RCC 7860 (cell line): ENCODE results near the gene TNF.
A peak's percentile ranks its signal among the peaks of the same experiment; 100 is the strongest.

ENCODE experiments used
- DNase-seq: peaks from one replicate; pipeline ENCODE4 v3.0.0-alpha.2; 2015; ENCODE audit warnings: low spot score
- FAIRE-seq: peaks from 2 replicates; lab custom pipeline; 2012; peaks lifted over from hg19 to GRCh38; lab: Jason Lieb, UNC

TNF gene

DNA sequence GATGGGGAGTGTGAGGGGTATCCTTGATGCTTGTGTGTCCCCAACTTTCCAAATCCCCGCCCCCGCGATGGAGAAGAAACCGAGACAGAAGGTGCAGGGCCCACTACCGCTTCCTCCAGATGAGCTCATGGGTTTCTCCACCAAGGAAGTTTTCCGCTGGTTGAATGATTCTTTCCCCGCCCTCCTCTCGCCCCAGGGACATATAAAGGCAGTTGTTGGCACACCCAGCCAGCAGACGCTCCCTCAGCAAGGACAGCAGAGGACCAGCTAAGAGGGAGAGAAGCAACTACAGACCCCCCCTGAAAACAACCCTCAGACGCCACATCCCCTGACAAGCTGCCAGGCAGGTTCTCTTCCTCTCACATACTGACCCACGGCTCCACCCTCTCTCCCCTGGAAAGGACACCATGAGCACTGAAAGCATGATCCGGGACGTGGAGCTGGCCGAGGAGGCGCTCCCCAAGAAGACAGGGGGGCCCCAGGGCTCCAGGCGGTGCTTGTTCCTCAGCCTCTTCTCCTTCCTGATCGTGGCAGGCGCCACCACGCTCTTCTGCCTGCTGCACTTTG lies at the start of gene TNF:
TSS of gene TNF (plus strand) at position 231 of the 567 bp plus-strand sequence. CDS start at position 408, 177 bp downstream.
- DNase-seq = peak; percentile 37
- FAIRE-seq = no peak

DNA sequence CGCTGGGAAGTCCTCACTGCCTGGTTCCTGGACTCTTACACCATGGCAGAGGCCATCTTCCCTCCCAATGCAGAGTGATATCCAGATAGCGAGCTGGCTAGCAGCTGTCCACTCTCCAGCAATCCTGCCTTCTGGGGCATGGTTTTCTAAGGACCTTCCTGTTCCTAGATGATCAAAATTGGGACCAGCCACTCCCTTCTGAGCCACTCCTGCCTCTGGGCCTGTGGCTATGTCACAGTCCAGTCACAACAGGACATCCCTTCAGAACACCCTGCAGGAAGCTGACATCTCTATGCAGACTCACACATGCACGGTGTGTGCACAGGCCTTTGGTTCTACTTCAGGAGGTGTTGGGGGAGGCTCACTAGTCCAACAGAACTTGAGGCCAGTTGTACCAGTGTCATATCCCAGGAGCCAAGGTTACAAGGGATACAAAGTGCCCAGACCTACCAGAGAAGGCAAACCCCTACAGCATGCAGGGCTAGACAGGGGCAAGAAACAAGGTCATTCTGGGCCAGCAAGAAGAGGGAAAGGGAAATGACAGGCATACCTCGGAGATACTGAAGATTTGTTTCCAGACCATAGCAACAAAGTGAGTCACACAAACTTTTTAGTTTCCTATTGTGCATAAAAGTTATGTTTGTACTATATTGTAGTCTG lies 49.3 kb upstream of the TNF start:
- FAIRE-seq = no peak
- DNase-seq = no peak

DNA sequence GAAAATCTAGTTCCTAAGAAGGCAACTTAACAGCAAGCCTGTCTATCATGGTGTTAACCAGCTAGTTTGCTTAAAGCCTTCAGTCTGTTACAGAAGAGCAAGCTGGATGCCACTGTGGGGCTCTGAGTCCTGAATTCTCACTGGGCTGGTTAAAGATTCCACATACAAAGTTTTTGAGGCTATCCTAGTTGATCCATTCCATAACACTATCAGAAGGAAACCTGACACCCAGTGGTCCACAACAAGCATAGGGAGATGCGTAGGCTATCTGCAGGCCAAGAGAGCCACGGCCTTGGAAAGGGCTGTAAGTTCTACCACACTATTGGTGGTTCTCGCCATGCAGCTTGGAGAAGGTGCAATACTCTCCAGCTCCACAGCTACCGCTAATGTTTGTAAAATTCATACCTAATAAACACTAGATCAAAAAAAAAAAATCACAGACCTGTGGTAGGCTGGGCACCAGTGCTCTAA lies 47.0 kb upstream of the TNF start:
- no peak for FAIRE-seq
- DNase-seq = no peak

DNA sequence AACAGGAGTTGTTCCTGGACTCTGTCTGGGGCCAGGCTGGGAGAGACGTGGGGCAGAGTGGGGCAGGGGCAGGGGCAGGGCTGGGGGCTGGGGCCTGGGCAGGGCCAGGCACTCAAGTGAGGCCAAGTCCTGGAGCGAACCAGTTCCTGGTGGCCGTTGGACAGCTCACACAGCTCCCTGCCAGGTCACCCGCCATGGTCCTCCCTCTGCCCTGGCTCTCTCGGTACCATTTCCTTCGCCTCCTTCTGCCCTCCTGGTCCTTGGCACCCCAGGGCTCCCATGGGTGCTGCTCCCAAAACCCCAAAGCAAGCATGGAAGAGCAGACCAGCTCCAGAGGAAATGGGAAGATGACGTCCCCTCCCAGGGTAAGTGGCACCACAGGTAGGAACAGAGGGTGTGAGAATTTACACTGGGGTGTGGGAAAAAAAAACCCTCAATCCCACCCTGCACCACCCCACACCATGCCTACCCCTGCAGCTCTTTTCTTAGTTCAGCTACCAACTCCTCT lies 46.5 kb upstream of the TNF start, which contains the start of gene MCCD1:
TSS of gene MCCD1 (plus strand) at position 142 of the 508 bp plus-strand sequence. CDS start at position 195, 53 bp downstream.
- no peak for DNase-seq
- FAIRE-seq = no peak

DNA sequence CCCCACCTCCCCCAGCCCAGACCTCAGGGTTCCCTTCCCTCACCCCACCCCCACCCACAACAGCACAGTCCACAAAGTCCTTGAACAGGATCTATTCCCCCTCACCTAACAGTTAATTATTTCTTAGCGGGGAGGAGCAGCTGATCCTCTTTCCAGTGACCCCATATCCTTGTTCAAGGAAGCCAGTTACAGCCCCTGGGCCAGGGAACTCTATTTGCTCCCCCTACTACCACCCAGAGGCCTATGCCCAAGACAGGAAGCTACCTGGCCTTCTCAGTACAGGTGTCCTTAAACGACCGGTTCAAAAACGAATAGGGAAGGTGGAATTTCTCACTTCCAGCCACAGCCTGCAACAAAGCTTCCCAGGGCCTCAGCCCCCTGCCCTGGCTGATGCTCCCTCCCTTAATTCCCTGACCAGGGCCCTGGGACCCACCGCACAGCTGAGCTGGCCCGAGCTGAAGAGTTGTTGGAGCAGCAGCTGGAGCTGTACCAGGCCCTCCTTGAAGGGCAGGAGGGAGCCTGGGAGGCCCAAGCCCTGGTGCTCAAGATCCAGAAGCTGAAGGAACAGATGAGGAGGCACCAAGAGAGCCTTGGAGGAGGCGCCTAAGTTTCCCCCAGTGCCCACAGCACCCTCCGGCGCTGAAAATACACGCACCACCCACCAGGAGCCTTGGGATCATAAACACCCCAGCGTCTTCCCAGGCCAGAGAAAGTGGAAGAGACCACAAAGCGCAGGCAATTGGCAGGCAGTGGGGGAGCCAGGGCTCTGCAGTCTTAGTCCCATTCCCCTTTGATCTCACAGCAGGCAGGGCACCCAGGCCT lies 45.8 kb upstream of the TNF start:
- DNase-seq (no peak), FAIRE-seq (no peak)

DNA sequence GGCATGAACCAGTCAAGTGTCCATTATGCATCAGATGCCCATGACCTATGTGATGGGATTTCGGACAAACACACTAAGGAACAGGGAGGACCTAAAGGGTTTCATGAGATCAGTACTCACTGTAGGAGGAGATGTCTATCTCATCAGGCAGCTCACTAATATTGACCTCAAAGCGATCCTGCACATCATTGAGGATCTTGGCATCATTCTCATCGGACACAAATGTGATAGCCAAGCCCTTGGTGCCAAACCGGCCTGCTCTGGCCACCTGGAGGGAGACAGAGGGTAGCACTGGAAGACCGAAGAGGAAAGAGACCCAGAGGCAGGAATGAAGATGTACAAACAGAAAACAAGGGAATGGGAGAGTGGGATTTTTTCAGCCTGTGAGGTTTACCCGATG lies 44.7 kb upstream of the TNF start:
- DNase-seq = no peak
- no peak for FAIRE-seq

DNA sequence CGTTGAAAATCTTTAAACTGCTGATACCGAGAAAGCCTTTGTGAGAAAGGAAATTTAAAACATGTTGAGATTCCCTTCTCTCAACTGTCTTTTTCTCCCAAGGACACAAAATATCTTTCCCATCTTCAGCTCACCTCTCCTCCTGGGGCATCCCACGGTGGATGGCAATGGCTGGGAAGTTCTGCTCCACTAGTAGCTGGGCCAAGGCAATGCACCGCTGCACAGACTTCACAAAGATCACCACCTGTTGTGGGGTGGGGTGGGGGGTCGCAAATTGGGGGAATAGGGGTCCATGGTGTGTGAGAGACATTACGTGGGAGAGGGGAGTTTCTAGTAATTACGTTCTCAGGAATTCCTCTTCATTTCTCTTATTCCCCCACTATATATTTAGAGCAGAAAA lies 44.2 kb upstream of the TNF start:
- FAIRE-seq (no peak), DNase-seq (no peak)

DNA sequence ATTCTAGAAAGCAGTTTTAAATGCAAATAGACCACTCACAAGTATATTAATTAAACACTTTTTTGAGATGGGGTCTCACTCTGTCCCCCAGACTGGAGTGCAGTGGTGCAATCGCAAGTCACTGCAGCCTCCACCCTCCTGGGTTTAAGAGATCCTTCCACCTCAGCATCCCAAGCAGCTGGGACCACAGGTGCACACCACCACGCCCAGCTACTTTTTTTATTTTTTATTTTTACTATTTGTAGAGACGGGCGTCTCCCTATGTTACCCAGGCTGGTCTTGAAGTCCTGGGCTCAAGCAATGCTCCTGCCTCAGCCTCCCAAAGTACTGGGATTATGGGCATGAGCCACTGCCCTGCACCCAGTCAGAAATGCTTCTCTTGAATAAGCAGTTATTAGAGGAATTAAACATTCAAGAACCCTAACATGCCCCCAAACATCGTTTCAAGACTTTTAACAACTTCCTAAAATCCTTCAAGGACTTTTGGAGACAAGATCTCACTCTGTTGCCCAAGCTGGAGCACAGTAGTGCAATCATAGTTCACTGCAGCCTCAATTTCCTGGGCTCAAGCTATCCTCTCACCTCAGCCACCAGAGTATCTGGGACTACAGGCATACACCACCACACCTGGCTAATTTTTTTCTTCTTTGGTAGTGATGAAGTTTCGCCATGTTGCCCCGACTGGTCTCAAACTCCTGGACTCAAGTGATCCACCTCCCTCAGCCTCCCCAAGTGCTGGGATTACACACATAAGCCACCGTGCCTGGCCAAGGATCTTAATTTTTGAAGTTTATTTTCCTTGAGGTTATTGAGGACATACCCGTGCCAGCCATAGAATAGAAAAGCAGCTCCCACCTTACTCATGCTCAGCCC lies 43.4 kb upstream of the TNF start:
- FAIRE-seq (no peak), DNase-seq (no peak)

DNA sequence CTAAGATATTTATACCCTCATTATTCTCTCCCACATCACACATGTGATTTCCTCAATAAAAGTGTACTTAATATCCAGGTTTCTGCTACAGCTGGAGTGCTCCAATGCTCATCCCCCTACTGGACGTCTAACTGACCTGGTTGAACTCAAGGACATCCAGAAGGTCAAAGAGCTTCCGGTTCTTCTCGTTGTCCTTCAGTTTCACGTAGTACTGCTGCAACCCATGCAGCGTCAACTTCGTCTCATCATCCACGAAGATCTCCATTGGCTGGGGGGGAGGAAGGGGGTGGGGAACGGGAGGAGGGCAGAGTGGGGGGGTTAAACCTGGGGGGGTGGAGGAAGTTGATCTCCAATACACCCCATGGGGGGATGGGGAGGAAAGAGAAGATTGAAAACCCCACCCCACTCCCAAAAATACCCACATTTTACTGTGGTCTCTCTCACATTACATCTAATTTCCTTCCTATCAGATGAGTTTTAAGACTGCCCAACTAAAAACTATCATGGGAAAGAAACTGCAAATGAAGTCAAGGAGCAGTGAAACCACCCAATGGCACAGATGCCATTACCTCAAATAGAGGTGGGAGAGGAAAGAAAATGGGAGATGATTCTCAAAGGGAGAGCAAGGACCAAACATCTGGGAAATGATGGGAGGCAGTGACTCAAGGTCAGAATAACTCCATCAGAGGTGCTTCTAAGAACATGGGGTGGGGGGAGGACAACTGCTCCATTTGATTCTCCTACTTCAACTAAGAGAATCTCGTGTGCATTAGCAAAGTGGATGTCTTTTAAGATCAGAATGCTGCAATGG lies 42.5 kb upstream of the TNF start:
- DNase-seq (no peak), FAIRE-seq (no peak)

DNA sequence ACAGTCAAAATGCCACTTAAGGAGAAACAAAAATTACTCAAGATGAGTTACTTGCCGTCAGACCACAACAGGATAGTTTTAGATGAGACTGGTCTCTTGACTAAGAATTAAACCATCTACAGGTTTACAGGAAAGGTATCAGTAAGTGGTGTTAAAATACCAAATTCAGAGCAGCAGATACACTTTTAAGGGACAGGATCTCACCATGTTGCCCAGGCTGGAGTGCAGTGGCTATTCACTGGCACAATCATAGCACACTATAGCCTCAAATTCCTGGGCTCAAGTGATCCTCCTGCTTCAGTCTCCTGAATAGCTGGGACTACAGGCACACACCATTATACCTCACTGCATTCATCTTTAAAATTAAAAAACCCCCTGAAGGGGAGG lies 41.9 kb upstream of the TNF start:
- FAIRE-seq (no peak), DNase-seq (no peak)

DNA sequence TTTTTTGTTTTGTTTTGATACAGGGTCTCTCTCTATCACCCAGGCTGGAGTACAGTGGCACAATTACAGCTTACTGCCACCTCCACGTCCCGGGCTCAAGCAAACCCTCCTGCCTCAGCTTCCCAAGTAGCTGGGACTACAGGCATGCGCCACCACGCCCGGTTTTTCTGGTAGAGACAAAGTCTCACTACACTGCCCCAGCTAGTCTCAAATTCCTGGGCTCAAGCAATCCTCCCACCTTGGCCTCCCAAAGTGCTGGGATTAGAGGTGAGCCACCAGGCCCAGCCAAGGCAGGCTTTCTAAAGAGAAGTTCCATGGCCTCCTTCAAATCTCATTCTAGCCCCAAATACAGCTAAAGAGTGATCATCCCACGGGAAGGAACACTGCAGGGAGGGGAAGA lies 41.4 kb upstream of the TNF start:
- FAIRE-seq (no peak), DNase-seq (no peak)

DNA sequence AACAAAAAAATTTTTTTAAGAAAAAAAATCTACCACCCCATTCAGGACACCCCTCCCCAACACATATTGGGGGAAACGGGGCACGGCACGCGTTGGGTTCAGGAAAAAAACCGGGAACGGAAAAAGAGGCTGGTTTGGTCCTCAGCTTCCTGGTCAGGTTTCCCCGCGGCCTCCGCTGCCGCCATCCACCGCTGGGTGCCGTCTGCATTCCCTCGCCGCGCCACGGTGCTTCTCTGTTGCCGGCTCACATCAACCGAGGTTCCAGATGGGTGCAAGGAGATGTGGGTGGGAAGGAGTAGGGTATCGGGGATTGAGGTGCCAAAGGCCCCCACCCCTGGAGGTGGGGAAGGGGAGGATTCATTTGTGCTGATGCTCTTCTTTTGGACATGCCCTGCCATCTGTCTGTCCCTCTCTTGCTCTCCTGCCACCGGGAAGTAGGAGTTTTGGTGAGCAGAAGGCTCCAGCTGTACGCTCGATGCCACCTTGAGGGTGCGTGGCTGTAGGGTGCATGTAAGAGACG lies 40.8 kb upstream of the TNF start:
- no peak for DNase-seq
- no peak for FAIRE-seq

DNA sequence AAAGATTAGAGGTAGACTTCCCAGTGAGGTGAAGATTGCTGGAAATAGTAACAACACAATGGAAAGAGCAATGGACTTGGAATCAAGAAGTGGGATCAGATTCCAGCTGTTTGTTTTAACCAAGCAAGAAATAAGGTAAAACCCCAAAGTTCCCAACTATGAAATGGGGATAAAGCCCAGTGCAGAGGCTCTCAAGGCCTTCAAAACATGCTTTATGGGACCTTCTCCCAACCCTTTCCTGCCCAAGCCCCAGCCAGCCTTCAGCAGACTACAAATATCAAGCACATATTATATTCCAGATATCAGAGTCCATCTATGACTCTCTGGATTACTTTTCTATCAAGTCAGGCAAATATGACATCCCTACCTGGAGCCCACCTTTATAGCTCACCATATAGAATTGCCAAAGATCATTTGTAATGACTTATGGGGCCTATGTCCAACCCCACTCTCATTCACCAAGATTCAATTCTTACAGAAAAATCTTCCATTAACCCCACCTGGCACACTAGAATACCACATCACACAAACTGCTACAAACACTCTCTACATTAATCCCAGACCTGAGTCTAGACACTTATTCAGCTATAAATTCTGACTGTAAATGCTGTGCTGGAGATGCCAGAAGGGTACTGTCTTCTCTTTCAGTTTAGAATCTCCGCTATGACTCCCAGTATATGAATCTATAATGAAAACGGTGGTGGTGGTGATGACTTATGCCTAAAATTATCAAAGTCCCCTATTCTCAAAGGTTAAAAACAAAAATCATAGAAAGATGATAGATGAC lies 39.6 kb upstream of the TNF start:
- FAIRE-seq = no peak

DNA sequence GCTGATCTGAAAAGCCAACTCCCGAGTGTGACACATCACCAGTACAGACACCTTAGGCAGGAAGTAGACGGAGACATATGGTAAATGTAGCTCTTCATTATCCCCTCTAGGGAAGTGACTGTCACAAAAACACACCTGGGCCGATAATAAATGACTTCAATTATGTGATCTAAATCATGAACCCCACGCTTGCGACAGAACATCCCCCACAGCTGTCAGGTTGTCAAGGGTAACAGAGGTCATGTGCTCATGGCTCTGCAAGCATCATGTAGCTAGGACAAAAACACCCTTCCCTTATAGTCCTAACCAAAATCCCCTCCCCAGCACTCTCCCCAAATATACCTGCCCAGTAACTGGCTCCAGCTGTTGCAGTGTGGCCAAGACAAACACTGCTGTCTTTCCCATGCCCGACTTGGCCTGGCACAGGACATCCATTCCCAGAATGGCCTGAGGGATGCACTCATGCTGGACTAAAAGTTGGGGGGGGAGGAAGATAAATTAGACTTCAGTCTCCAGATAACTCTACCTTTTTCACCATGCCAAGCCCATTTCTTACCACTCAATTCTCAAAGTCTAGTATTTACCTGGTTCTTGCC lies 36.5 kb upstream of the TNF start:
- FAIRE-seq (no peak), DNase-seq (no peak)

More for the DNA sequence above, 39.6 kb upstream of the TNF start:
- no peak for DNase-seq

DNA sequence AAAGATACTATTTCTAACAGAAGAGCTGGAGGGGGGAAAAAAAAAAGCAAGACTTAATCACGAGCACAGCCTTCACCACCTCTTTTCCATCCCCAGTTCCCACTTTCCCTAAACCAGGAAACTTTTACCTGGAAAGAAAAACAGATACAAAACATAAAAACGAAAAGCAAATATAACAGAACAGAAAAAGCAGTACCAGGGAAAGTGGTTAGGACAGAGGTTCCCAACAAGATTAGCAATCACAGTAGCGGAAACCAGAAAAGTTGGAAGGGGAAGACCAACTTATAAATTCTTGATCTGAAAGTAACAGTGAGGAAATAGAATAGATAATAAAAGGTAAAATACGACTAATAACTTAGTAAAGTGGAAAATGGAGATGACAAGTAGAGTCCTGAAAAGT lies 34.7 kb upstream of the TNF start:
- FAIRE-seq = no peak
- no peak for DNase-seq

DNA sequence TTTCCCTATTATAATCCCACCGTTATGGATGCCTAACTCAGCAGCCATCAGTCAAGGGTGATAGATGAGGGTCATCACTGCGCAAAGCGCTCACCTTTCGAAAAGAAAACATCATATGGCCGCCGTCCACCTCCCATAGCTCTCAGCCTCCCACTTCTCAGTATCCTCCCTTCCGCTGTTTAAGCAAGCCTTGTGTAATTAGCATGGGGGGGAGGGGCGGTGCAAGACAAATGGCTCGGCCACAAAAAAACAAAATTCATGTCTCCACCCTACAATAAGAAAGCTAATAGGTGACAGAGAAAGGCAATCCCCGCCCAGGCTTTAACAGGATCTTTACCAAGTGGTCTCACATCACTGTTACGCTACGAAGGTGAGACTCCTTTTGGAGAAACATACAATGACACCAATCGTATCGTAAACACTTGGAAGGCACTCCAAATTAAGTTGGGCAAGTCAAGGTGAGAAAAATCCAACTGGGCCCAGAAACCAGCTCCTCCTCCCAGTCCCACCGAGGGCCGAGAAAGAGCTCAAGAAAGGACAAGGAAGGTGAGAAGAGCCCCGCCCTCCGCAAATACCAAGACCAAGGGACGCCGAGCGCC lies 34.2 kb upstream of the TNF start:
- DNase-seq (no peak), FAIRE-seq (no peak)

DNA sequence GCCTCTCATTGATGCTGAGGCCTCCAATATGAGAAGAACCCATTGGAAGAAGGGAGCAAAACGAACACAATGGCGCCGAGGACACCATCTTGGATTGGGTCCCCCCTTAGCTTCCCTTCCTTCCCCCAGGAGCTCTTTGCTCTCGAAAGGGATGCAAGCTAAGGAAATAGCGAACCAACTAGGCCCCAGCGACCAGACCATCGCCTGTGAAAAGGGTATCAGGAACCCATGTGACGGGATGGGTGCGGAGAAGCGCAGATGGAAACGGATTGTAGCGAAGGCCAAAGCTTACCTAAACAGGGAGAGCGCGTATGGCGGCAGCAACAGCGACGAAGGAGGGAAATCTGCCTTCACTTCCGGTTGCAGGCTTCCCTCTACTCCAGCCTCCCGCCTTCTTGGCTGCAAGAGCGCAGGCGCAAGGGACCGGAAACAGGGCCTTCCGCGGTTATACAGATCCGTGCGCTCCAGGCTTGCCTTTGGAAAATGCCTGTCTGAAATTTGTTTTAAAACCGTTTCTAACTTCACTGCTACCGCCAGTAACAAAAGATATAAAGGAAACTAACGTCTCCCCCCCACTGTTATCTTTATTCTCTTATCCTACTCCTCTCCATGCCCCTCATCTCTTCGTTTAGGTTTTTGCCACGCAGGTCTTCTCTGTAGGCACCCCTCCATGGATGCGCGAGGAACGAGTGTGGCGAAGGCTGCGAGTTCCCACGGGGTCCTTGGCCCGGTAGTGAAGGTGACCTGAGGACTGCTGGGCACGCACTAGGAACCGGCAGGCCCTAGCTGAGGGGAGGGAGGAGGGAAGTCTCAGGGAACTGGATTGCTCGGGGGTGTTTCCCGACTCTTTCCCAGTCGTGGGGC lies 33.5 kb upstream of the TNF start, which contains the start of gene DDX39B:
TSS of gene DDX39B (minus strand) at position 346 of the 864 bp plus-strand sequence. CDS start 1,471 bp downstream, outside the sequence.
- DNase-seq (peak; percentile 90), FAIRE-seq (peak; percentile 56)
